Ishikawa (cell line): Measurements from ENCODE around the gene DNAJC17.

Source experiments
- CEBPB ChIP-seq: IDR thresholded peaks from 2 replicates; pipeline ENCODE4 v1.6.1; 2012
- CREB1 ChIP-seq: IDR thresholded peaks from 2 replicates; pipeline ENCODE4 v1.6.1; 2012; ENCODE audit warnings: low read depth
- EGR1 ChIP-seq: IDR thresholded peaks from 2 replicates; pipeline ENCODE4 v1.6.1; 2012
- EP300 ChIP-seq: IDR thresholded peaks from 2 replicates; pipeline ENCODE4 v1.6.1; 2012; ENCODE audit warnings: borderline replicate concordance
- FOXM1 ChIP-seq: IDR thresholded peaks from 2 replicates; pipeline ENCODE4 v1.6.1; 2012; ENCODE audit warnings: low read depth, borderline replicate concordance
- NFIC ChIP-seq: IDR thresholded peaks from 2 replicates; pipeline ENCODE4 v1.6.1; 2012
- RAD21 ChIP-seq: IDR thresholded peaks from 2 replicates; pipeline ENCODE4 v1.6.1; 2012; ENCODE audit warnings: low read depth
- TAF1 ChIP-seq: IDR thresholded peaks from 2 replicates; pipeline ENCODE4 v1.6.1; 2012; ENCODE audit warnings: low read depth, mild to moderate bottlenecking
- TCF12 ChIP-seq: IDR thresholded peaks from 2 replicates; pipeline ENCODE4 v1.6.1; 2012; ENCODE audit warnings: low read depth
- TEAD4 ChIP-seq: IDR thresholded peaks from 2 replicates; pipeline ENCODE4 v1.6.1; 2012
- YY1 ChIP-seq: IDR thresholded peaks from 2 replicates; pipeline ENCODE4 v1.6.1; 2012; ENCODE audit warnings: low read depth
- ZBTB7A ChIP-seq: IDR thresholded peaks from 2 replicates; pipeline ENCODE4 v1.6.1; 2012; ENCODE audit warnings: low read depth
- TF ChIP-seq, protein P1 (sequence below): IDR thresholded peaks from 2 replicates; pipeline ENCODE4 v1.6.1; 2012; ENCODE audit warnings: low read depth, mild to moderate bottlenecking
- TF ChIP-seq, protein P2 (sequence below): IDR thresholded peaks from 2 replicates; pipeline ENCODE4 v1.6.1; 2012
- TF ChIP-seq, protein P3 (sequence below): IDR thresholded peaks from 2 replicates; pipeline ENCODE4 v1.6.1; 2012

DNAJC17 gene

DNA sequence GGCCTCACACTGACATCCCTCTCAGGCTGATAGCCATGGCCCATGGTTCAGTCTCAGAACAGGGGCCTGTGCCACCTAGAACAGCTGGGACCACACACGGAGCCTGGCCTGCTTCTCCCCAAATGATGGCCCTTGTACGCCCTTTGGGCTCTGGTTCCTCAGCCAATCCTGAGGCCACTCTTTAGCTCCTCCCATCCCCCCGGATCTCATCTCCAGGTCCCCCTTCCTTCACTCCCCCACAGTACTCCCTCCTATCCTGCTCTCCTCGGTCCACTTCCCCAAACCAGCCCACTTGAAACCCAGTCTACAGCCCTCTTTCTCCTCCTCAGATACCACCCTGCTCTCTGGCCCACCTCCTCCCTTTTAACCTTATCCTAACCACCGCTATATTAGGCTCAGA lies 18.2 kb downstream of the DNAJC17 start:
- TF ChIP-seq ZBTB7A, result no peak

DNA sequence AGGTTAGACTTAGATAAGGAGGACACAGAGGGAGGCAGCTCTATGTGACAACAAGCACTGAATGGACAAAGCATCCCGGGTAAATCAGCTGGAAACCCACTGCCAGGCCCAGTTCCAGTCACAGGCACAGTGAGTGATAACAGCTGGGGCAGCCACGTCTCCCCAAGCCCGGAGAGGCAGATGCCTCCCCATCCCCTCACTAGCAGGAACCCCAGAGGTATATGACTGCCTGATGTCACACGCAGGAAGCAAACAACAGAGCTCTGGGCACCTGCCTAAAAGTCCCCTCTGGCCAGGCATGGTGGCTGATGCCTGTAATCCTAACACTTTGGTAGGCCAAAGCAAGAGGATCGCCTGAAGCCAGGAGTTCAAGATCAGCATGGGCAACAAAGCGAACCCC lies 19.3 kb downstream of the DNAJC17 start:
- 0 out of 2 replicates have a peak, but pooled peaks have one; percentile 7 for TF ChIP-seq RAD21
- no peak for TF ChIP-seq ZBTB7A
- no peak for TF ChIP-seq TCF12
- TF ChIP-seq TAF1, result no peak

- TF ChIP-seq, protein P1, sequence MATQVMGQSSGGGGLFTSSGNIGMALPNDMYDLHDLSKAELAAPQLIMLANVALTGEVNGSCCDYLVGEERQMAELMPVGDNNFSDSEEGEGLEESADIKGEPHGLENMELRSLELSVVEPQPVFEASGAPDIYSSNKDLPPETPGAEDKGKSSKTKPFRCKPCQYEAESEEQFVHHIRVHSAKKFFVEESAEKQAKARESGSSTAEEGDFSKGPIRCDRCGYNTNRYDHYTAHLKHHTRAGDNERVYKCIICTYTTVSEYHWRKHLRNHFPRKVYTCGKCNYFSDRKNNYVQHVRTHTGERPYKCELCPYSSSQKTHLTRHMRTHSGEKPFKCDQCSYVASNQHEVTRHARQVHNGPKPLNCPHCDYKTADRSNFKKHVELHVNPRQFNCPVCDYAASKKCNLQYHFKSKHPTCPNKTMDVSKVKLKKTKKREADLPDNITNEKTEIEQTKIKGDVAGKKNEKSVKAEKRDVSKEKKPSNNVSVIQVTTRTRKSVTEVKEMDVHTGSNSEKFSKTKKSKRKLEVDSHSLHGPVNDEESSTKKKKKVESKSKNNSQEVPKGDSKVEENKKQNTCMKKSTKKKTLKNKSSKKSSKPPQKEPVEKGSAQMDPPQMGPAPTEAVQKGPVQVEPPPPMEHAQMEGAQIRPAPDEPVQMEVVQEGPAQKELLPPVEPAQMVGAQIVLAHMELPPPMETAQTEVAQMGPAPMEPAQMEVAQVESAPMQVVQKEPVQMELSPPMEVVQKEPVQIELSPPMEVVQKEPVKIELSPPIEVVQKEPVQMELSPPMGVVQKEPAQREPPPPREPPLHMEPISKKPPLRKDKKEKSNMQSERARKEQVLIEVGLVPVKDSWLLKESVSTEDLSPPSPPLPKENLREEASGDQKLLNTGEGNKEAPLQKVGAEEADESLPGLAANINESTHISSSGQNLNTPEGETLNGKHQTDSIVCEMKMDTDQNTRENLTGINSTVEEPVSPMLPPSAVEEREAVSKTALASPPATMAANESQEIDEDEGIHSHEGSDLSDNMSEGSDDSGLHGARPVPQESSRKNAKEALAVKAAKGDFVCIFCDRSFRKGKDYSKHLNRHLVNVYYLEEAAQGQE, result no peak
- TF ChIP-seq TEAD4 (peak; percentile 92), RAD21 (peak; percentile 31), NFIC (peak; percentile 99), YY1 (peak; percentile 44; the same call in 1 of the 2 replicates), EGR1 (peak; percentile 18; the same call in 1 of the 2 replicates), CREB1 (no peak; the same call in 1 of the 2 replicates), TCF12 (peak; percentile 99), ZBTB7A (peak; percentile 42; the same call in 1 of the 2 replicates), CEBPB (peak; percentile 99), TAF1 (no peak; the same call in 1 of the 2 replicates), FOXM1 (peak; percentile 97), EP300 (peak; percentile 98)
- TF ChIP-seq, protein P2, sequence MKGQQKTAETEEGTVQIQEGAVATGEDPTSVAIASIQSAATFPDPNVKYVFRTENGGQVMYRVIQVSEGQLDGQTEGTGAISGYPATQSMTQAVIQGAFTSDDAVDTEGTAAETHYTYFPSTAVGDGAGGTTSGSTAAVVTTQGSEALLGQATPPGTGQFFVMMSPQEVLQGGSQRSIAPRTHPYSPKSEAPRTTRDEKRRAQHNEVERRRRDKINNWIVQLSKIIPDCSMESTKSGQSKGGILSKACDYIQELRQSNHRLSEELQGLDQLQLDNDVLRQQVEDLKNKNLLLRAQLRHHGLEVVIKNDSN, result no peak
- TF ChIP-seq, protein P3, sequence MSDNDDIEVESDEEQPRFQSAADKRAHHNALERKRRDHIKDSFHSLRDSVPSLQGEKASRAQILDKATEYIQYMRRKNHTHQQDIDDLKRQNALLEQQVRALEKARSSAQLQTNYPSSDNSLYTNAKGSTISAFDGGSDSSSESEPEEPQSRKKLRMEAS, result peak; percentile 68
These were observed 19.9 kb downstream of the DNAJC17 start for GRCh38 chr15:40787344-40787841.

DNA sequence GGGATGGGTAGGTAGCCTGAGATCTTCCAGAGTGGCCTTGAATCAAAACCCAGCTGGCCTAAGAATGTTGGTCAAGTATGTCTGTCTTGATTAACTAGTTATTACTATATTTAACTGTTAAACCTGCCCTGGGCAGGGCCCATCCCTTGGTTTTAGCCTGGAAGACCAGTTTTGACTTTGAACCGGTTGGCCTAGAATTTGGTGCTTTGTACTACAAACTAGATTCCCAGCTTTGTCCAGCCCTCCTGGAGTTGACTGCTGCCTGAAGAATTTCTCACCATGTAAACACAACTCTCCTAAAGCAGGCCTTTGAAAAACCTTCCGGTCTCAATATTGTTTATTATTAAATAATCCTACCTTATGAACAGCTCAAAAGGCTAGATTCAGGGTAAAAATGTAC lies 21.5 kb downstream of the DNAJC17 start:
- TF ChIP-seq CEBPB (no peak), CREB1 (no peak), TCF12 (0 out of 2 replicates have a peak, but pooled peaks have one; percentile 56), TEAD4 (no peak; the same call in 1 of the 2 replicates), TAF1 (no peak), YY1 (no peak), NFIC (peak; percentile 51), FOXM1 (0 out of 2 replicates have a peak, but pooled peaks have one; percentile 20), RAD21 (no peak), EGR1 (no peak), EP300 (no peak; the same call in 1 of the 2 replicates), ZBTB7A (no peak)
- TF ChIP-seq, protein P3, result no peak
- TF ChIP-seq, protein P2, result no peak
- TF ChIP-seq, protein P1, result no peak

DNA sequence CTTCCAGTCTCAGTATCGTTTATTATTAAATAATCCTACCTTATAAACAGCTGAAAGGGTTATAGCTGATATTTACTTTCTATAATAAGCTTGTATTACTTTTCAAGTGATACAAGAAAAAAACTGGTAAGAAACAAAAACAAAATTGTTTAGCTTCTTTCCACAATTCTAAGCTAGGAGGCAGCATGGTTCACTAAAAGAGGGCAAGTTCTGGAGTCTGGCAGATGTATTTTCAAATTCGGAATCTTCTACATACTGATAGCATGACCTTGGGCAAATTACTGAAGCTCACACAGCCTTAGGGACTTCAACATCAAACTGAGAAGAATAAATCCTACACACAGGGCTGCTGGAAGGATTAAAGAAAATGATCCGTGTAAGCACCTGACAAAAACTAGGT lies 22.1 kb downstream of the DNAJC17 start:
- TF ChIP-seq RAD21 (peak; percentile 46), YY1 (no peak), TAF1 (no peak)
- TF ChIP-seq, protein P3, result no peak

GRCh38 chr15:40782609-40783227 lies 24.6 kb downstream of the DNAJC17 start:
- TF ChIP-seq TCF12, result peak; percentile 42; the same call in 1 of the 2 replicates
- TF ChIP-seq YY1, result peak; percentile 72
- peak; percentile 98 for TF ChIP-seq RAD21
- TF ChIP-seq, protein P2, result no peak
- 0 out of 2 replicates have a peak, but pooled peaks have one; percentile 30 for TF ChIP-seq NFIC
- TF ChIP-seq, protein P3, result peak; percentile 64
